Loucy (cell line): ENCODE data around the gene TPCN2.

ENCODE experiments used
- EZH2phosphoT487 ChIP-seq: fragments of 200-600 bp; IDR thresholded peaks from 2 replicates; pipeline ENCODE4 v1.6.1; 2018; ENCODE audit warnings: antibody characterized with exemption, mild to moderate bottlenecking, moderate library complexity, borderline replicate concordance
- TF ChIP-seq, protein P1 (sequence below): fragments of 200-600 bp; sonication (generic); conservative IDR thresholded peaks from 2 replicates; pipeline ENCODE4 v1.5.1; 2014; ENCODE audit warnings: mild to moderate bottlenecking, antibody characterized with exemption, low read length

DNA sequence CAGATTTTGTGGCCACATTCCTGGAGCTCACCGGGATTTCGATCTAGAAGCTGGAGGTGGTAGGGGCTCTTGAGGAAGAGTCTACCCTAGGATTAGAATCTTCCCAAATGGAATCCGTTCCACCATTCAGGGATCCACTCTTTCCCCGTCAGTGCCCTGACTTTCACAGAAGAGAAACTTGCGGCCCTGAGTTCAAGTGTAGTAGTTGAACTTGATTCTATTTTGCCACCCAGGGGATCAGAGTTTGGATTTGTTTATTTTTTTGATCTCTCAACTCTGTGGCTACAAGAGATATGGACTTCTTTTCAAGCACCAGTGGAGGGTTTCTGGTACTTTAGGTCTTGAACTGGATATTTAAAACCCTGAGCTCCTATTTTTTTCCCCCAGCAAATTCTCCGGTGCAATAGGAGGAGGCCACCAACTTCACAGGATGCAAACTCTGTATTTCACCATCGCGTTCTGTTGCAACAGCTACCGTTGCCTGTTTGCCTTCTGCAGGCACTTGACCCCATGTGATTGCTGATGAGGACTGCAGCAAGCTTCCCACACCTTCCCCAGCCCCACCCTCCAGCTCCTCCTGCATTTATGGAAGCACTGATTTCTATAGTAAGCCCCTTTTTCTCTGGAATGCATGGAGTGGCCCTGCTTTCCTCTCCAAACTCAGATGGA, 20.9 kb upstream of the TPCN2 start:
- TF ChIP-seq, protein P1, sequence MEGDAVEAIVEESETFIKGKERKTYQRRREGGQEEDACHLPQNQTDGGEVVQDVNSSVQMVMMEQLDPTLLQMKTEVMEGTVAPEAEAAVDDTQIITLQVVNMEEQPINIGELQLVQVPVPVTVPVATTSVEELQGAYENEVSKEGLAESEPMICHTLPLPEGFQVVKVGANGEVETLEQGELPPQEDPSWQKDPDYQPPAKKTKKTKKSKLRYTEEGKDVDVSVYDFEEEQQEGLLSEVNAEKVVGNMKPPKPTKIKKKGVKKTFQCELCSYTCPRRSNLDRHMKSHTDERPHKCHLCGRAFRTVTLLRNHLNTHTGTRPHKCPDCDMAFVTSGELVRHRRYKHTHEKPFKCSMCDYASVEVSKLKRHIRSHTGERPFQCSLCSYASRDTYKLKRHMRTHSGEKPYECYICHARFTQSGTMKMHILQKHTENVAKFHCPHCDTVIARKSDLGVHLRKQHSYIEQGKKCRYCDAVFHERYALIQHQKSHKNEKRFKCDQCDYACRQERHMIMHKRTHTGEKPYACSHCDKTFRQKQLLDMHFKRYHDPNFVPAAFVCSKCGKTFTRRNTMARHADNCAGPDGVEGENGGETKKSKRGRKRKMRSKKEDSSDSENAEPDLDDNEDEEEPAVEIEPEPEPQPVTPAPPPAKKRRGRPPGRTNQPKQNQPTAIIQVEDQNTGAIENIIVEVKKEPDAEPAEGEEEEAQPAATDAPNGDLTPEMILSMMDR, result no peak
- TF ChIP-seq EZH2phosphoT487, result no peak
